ENCODE results near the gene GPR15.

Gene GPR15

DNA sequence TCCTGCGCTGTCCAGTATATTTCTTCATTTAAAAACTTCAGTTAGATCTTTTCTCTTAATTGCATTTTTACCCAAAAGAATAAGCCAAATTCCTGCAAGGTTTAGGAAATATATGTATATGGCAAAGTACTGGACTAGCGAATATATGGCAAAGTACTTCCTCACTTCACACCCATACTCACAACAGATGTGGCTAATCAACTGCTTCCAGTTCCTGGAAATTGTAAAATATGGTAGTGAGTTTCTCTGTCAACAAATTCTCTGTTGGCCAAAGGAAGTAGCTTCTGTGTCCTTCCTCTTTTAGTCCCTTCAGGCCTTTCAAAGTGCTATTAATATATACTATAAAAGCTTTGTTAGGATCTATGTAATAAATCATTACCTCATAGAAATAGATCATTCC, 22.0 kb downstream of the GPR15 start (continued):
- TF ChIP-seq TOX (CRISPR knock-in tag; IDR thresholded peaks at IDR 0.05; ENCODE audit: borderline replicate concordance) (no peak), OSR1 (CRISPR knock-in tag; IDR thresholded peaks at IDR 0.05) (no peak), CSDC2 (CRISPR knock-in tag; IDR thresholded peaks at IDR 0.05) (no peak)
- TF ChIP-seq, protein P1, sequence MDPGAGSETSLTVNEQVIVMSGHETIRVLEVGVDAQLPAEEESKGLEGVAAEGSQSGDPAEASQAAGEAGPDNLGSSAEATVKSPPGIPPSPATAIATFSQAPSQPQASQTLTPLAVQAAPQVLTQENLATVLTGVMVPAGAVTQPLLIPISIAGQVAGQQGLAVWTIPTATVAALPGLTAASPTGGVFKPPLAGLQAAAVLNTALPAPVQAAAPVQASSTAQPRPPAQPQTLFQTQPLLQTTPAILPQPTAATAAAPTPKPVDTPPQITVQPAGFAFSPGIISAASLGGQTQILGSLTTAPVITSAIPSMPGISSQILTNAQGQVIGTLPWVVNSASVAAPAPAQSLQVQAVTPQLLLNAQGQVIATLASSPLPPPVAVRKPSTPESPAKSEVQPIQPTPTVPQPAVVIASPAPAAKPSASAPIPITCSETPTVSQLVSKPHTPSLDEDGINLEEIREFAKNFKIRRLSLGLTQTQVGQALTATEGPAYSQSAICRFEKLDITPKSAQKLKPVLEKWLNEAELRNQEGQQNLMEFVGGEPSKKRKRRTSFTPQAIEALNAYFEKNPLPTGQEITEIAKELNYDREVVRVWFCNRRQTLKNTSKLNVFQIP (CRISPR knock-in tag; IDR thresholded peaks at IDR 0.05; ENCODE audit: borderline replicate concordance, low read depth): no peak

DNA sequence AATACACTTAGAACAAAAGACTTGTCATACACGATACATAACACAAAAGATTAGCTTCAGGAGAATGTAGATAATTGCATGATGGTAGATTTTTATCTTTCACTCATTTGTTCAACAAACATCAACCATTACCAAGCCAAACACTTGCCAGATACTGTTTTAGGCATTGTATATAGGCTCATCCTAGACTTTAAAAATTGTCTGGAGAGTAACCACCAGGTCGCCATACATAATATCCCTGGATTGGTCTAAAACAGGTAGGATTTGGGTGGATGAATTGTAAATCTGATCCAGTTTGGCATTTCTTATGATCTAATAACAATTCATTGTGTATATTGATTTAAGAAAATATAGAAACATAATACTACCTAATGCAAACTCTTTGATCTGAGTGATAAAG, 22.8 kb downstream of the GPR15 start:
- ATAC-seq: no peak
- TF ChIP-seq ZC3H10 (CRISPR knock-in tag; IDR thresholded peaks at IDR 0.05) (no peak), CSDC2 (CRISPR knock-in tag; IDR thresholded peaks at IDR 0.05) (no peak), ZNF70 (CRISPR knock-in tag; IDR thresholded peaks at IDR 0.05) (no peak), RARB (CRISPR knock-in tag; IDR thresholded peaks at IDR 0.05) (no peak), ZFP30 (CRISPR knock-in tag; IDR thresholded peaks at IDR 0.05) (no peak), ZNF8 (CRISPR knock-in tag; IDR thresholded peaks at IDR 0.05) (no peak), SNAI2 (CRISPR knock-in tag; IDR thresholded peaks at IDR 0.05) (no peak)
- TF ChIP-seq, protein P2, sequence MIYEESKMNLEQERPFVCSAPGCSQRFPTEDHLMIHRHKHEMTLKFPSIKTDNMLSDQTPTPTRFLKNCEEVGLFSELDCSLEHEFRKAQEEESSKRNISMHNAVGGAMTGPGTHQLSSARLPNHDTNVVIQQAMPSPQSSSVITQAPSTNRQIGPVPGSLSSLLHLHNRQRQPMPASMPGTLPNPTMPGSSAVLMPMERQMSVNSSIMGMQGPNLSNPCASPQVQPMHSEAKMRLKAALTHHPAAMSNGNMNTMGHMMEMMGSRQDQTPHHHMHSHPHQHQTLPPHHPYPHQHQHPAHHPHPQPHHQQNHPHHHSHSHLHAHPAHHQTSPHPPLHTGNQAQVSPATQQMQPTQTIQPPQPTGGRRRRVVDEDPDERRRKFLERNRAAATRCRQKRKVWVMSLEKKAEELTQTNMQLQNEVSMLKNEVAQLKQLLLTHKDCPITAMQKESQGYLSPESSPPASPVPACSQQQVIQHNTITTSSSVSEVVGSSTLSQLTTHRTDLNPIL (CRISPR knock-in tag; IDR thresholded peaks at IDR 0.05; ENCODE audit: low read depth): no peak

DNA sequence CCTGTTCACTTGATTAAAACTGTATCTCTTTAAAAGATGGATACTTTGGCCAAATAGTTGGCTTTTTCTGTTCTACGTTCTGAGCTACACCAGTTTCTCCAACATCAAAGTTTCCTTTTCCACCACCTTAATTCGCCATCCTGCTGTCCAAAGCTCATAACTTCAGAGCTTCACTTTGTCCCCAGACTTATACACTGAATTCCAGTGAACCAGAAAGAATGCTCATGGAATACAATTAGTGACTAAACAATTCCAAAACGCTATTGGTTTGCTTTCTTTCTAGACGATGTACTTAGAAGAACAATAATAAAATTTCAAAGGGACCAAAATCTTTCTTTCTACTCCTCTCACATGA, 23.2 kb downstream of the GPR15 start:
- ATAC-seq: no peak
- TF ChIP-seq BACH2 (CRISPR knock-in tag; IDR thresholded peaks at IDR 0.05; ENCODE audit: borderline replicate concordance) (no peak), RARB (CRISPR knock-in tag; IDR thresholded peaks at IDR 0.05) (no peak), ZNF70 (CRISPR knock-in tag; IDR thresholded peaks at IDR 0.05) (no peak), CSDC2 (CRISPR knock-in tag; IDR thresholded peaks at IDR 0.05) (no peak), GLIS3 (CRISPR knock-in tag; IDR thresholded peaks at IDR 0.05) (no peak), ZC3H10 (CRISPR knock-in tag; IDR thresholded peaks at IDR 0.05) (no peak), TOX (CRISPR knock-in tag; IDR thresholded peaks at IDR 0.05; ENCODE audit: borderline replicate concordance) (no peak), ZNF565 (CRISPR knock-in tag; conservative IDR thresholded peaks at IDR 0.05; ENCODE audit: low read depth) (no peak), PPARA (CRISPR knock-in tag; IDR thresholded peaks at IDR 0.05; ENCODE audit: borderline replicate concordance) (no peak), ZFP30 (CRISPR knock-in tag; IDR thresholded peaks at IDR 0.05) (no peak), ESRRG (CRISPR knock-in tag; IDR thresholded peaks at IDR 0.05) (no peak), SNAI2 (CRISPR knock-in tag; IDR thresholded peaks at IDR 0.05) (no peak), ISL1 (CRISPR knock-in tag; IDR thresholded peaks at IDR 0.05) (no peak), ARNTL (CRISPR knock-in tag; IDR thresholded peaks at IDR 0.05; ENCODE audit: borderline replicate concordance, low read depth) (no peak), ZNF8 (CRISPR knock-in tag; IDR thresholded peaks at IDR 0.05) (no peak)
- TF ChIP-seq, protein P3, sequence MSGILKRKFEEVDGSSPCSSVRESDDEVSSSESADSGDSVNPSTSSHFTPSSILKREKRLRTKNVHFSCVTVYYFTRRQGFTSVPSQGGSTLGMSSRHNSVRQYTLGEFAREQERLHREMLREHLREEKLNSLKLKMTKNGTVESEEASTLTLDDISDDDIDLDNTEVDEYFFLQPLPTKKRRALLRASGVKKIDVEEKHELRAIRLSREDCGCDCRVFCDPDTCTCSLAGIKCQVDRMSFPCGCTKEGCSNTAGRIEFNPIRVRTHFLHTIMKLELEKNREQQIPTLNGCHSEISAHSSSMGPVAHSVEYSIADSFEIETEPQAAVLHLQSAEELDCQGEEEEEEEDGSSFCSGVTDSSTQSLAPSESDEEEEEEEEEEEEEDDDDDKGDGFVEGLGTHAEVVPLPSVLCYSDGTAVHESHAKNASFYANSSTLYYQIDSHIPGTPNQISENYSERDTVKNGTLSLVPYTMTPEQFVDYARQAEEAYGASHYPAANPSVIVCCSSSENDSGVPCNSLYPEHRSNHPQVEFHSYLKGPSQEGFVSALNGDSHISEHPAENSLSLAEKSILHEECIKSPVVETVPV (CRISPR knock-in tag; IDR thresholded peaks at IDR 0.05): no peak
- TF ChIP-seq, protein P1 (CRISPR knock-in tag; IDR thresholded peaks at IDR 0.05; ENCODE audit: borderline replicate concordance, low read depth): no peak
- TF ChIP-seq, protein P4, sequence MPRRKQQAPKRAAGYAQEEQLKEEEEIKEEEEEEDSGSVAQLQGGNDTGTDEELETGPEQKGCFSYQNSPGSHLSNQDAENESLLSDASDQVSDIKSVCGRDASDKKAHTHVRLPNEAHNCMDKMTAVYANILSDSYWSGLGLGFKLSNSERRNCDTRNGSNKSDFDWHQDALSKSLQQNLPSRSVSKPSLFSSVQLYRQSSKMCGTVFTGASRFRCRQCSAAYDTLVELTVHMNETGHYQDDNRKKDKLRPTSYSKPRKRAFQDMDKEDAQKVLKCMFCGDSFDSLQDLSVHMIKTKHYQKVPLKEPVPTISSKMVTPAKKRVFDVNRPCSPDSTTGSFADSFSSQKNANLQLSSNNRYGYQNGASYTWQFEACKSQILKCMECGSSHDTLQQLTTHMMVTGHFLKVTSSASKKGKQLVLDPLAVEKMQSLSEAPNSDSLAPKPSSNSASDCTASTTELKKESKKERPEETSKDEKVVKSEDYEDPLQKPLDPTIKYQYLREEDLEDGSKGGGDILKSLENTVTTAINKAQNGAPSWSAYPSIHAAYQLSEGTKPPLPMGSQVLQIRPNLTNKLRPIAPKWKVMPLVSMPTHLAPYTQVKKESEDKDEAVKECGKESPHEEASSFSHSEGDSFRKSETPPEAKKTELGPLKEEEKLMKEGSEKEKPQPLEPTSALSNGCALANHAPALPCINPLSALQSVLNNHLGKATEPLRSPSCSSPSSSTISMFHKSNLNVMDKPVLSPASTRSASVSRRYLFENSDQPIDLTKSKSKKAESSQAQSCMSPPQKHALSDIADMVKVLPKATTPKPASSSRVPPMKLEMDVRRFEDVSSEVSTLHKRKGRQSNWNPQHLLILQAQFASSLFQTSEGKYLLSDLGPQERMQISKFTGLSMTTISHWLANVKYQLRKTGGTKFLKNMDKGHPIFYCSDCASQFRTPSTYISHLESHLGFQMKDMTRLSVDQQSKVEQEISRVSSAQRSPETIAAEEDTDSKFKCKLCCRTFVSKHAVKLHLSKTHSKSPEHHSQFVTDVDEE (CRISPR knock-in tag; IDR thresholded peaks at IDR 0.05): no peak
- TF ChIP-seq, protein P5, sequence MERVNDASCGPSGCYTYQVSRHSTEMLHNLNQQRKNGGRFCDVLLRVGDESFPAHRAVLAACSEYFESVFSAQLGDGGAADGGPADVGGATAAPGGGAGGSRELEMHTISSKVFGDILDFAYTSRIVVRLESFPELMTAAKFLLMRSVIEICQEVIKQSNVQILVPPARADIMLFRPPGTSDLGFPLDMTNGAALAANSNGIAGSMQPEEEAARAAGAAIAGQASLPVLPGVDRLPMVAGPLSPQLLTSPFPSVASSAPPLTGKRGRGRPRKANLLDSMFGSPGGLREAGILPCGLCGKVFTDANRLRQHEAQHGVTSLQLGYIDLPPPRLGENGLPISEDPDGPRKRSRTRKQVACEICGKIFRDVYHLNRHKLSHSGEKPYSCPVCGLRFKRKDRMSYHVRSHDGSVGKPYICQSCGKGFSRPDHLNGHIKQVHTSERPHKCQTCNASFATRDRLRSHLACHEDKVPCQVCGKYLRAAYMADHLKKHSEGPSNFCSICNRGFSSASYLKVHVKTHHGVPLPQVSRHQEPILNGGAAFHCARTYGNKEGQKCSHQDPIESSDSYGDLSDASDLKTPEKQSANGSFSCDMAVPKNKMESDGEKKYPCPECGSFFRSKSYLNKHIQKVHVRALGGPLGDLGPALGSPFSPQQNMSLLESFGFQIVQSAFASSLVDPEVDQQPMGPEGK (CRISPR knock-in tag; IDR thresholded peaks at IDR 0.05; ENCODE audit: borderline replicate concordance): no peak
- TF ChIP-seq, protein P2 (CRISPR knock-in tag; IDR thresholded peaks at IDR 0.05; ENCODE audit: low read depth): no peak
